ENCODE data around the gene NRAP.

The NRAP gene

GRCh38 chr10:113663908-113664307 lies at the start of gene NRAP:
TSS of gene NRAP (minus strand) at chr10:113664041. CDS start at chr10:113663882, 159 bp downstream.
- no peak for TF ChIP-seq ZBTB7A (IDR thresholded peaks at IDR 0.05; ENCODE audit: low read depth)
- no peak for TF ChIP-seq REST (IDR thresholded peaks at IDR 0.05; ENCODE audit: low read depth)
- no peak for TF ChIP-seq TEAD4 (IDR thresholded peaks at IDR 0.05)
- no peak for TF ChIP-seq MAX (IDR thresholded peaks at IDR 0.05)
- TF ChIP-seq EP300 (IDR thresholded peaks at IDR 0.05; ENCODE audit: borderline replicate concordance): no peak
- no peak for TF ChIP-seq CEBPB (IDR thresholded peaks at IDR 0.05)
- TF ChIP-seq TCF12 (IDR thresholded peaks at IDR 0.05; ENCODE audit: low read depth): no peak
- no peak for TF ChIP-seq EGR1 (IDR thresholded peaks at IDR 0.05)
- TF ChIP-seq NFIC (IDR thresholded peaks at IDR 0.05): no peak
- no peak for TF ChIP-seq YY1 (IDR thresholded peaks at IDR 0.05; ENCODE audit: low read depth)
- TF ChIP-seq USF1 (IDR thresholded peaks at IDR 0.05): no peak
- TF ChIP-seq TAF1 (IDR thresholded peaks at IDR 0.05; ENCODE audit: low read depth): no peak
- no peak for TF ChIP-seq CREB1 (IDR thresholded peaks at IDR 0.05; ENCODE audit: low read depth)
- TF ChIP-seq FOXM1 (IDR thresholded peaks at IDR 0.05; ENCODE audit: borderline replicate concordance, low read depth): no peak
- TF ChIP-seq RAD21 (IDR thresholded peaks at IDR 0.05; ENCODE audit: low read depth): no peak

GRCh38 chr10:113713640-113713982 lies 49.8 kb upstream of the NRAP start:
- no peak for TF ChIP-seq FOXM1 (IDR thresholded peaks at IDR 0.05; ENCODE audit: borderline replicate concordance, low read depth)
- TF ChIP-seq EP300 (IDR thresholded peaks at IDR 0.05; ENCODE audit: borderline replicate concordance): no peak
- TF ChIP-seq TAF1 (IDR thresholded peaks at IDR 0.05; ENCODE audit: low read depth): no peak
- TF ChIP-seq NFIC (IDR thresholded peaks at IDR 0.05): no peak
- TF ChIP-seq CREB1 (IDR thresholded peaks at IDR 0.05; ENCODE audit: low read depth): no peak
- TF ChIP-seq REST (IDR thresholded peaks at IDR 0.05; ENCODE audit: low read depth): no peak
- no peak for TF ChIP-seq EGR1 (IDR thresholded peaks at IDR 0.05)
- TF ChIP-seq CEBPB (IDR thresholded peaks at IDR 0.05): no peak
- TF ChIP-seq TCF12 (IDR thresholded peaks at IDR 0.05; ENCODE audit: low read depth): no peak

GRCh38 chr10:113712755-113713639 lies 49.2 kb upstream of the NRAP start:
- TF ChIP-seq YY1 (IDR thresholded peaks at IDR 0.05; ENCODE audit: low read depth) (0 out of 2 replicates have a peak, but pooled peaks have one; percentile 51), TEAD4 (IDR thresholded peaks at IDR 0.05) (0 out of 2 replicates have a peak, but pooled peaks have one; percentile 14), CREB1 (IDR thresholded peaks at IDR 0.05; ENCODE audit: low read depth) (no peak)

GRCh38 chr10:113712024-113712423 lies 48.2 kb upstream of the NRAP start:
- TF ChIP-seq NFIC (IDR thresholded peaks at IDR 0.05) (no peak), ZBTB7A (IDR thresholded peaks at IDR 0.05; ENCODE audit: low read depth) (no peak), TEAD4 (IDR thresholded peaks at IDR 0.05) (no peak), EP300 (IDR thresholded peaks at IDR 0.05; ENCODE audit: borderline replicate concordance) (no peak), YY1 (IDR thresholded peaks at IDR 0.05; ENCODE audit: low read depth) (no peak), MAX (IDR thresholded peaks at IDR 0.05) (no peak), EGR1 (IDR thresholded peaks at IDR 0.05) (no peak), REST (IDR thresholded peaks at IDR 0.05; ENCODE audit: low read depth) (no peak), USF1 (IDR thresholded peaks at IDR 0.05) (no peak), RAD21 (IDR thresholded peaks at IDR 0.05; ENCODE audit: low read depth) (no peak), CEBPB (IDR thresholded peaks at IDR 0.05) (no peak), CREB1 (IDR thresholded peaks at IDR 0.05; ENCODE audit: low read depth) (no peak)

Measured in Ishikawa (cell line).